ENCODE data around the gene RIMBP2.

Gene RIMBP2

GRCh38 chr12:130413909-130414308 is 302.2 kb downstream of the RIMBP2 start:
- H3K4me3 Mint-ChIP-seq = no peak overlapping the region
- H3K9me3 Mint-ChIP-seq = no peaks in the 10 kb centered on the region
- H3K36me3 Mint-ChIP-seq (ENCODE audit: low read depth) = no peaks in the 10 kb centered on the region
- H3K27me3 Mint-ChIP-seq = peaks cover 3% of the 10 kb centered on the region
- no peak overlapping the region for H3K27ac Mint-ChIP-seq
- H3K4me1 Mint-ChIP-seq (ENCODE audit: low read depth) = no peaks in the 10 kb centered on the region

- H3K4me1 Mint-ChIP-seq (ENCODE audit: low read depth) = no peaks in the 10 kb centered on the region
- no peak overlapping the region for H3K27ac Mint-ChIP-seq
- no peaks in the 10 kb centered on the region for H3K9me3 Mint-ChIP-seq
- no peak overlapping the region for H3K4me3 Mint-ChIP-seq
- H3K27me3 Mint-ChIP-seq = peaks cover 3% of the 10 kb centered on the region
- H3K36me3 Mint-ChIP-seq (ENCODE audit: low read depth) = no peaks in the 10 kb centered on the region
Observed at GRCh38 chr12:130412384-130412783, 303.7 kb downstream of the RIMBP2 start.

- Mint-ChIP-seq H3K4me1 (ENCODE audit: low read depth) (no peaks in the 10 kb centered on the region), H3K4me3 (no peak overlapping the region), H3K36me3 (ENCODE audit: low read depth) (no peaks in the 10 kb centered on the region), H3K27ac (no peak overlapping the region), H3K27me3 (peaks cover 4% of the 10 kb centered on the region), H3K9me3 (no peaks in the 10 kb centered on the region)
Observed at GRCh38 chr12:130405332-130405731, 310.8 kb downstream of the RIMBP2 start.

GRCh38 chr12:130401703-130402102 is 314.4 kb downstream of the RIMBP2 start:
- Mint-ChIP-seq H3K4me3 (no peak overlapping the region), H3K4me1 (ENCODE audit: low read depth) (no peaks in the 10 kb centered on the region), H3K27ac (no peak overlapping the region)

GRCh38 chr12:130398100-130398848 is 317.8 kb downstream of the RIMBP2 start:
- Mint-ChIP-seq H3K27me3 (no peaks in the 10 kb centered on the region), H3K4me3 (no peak overlapping the region), H3K27ac (no peak overlapping the region), H3K36me3 (ENCODE audit: low read depth) (no peaks in the 10 kb centered on the region), H3K9me3 (no peaks in the 10 kb centered on the region), H3K4me1 (ENCODE audit: low read depth) (no peaks in the 10 kb centered on the region)

More at GRCh38 chr12:130401703-130402102, 314.4 kb downstream of the RIMBP2 start:
- Mint-ChIP-seq H3K9me3 (no peaks in the 10 kb centered on the region), H3K36me3 (ENCODE audit: low read depth) (no peaks in the 10 kb centered on the region), H3K27me3 (peaks cover 4% of the 10 kb centered on the region)

GRCh38 chr12:130396667-130397066 is 319.4 kb downstream of the RIMBP2 start:
- Mint-ChIP-seq H3K4me3 (no peak overlapping the region), H3K27me3 (no peaks in the 10 kb centered on the region), H3K36me3 (ENCODE audit: low read depth) (no peaks in the 10 kb centered on the region), H3K4me1 (ENCODE audit: low read depth) (no peaks in the 10 kb centered on the region), H3K27ac (no peak overlapping the region), H3K9me3 (no peaks in the 10 kb centered on the region)

- H3K4me1 Mint-ChIP-seq (ENCODE audit: low read depth) = no peaks in the 10 kb centered on the region
- no peak overlapping the region for H3K4me3 Mint-ChIP-seq
- no peaks in the 10 kb centered on the region for H3K36me3 Mint-ChIP-seq (ENCODE audit: low read depth)
- no peak overlapping the region for H3K27ac Mint-ChIP-seq
- no peaks in the 10 kb centered on the region for H3K9me3 Mint-ChIP-seq
- no peaks in the 10 kb centered on the region for H3K27me3 Mint-ChIP-seq
Observed at GRCh38 chr12:130394906-130395305, 321.2 kb downstream of the RIMBP2 start.

- Mint-ChIP-seq H3K36me3 (ENCODE audit: low read depth) (no peaks in the 10 kb centered on the region), H3K4me1 (ENCODE audit: low read depth) (no peaks in the 10 kb centered on the region), H3K27me3 (no peaks in the 10 kb centered on the region), H3K27ac (no peak overlapping the region), H3K4me3 (no peak overlapping the region), H3K9me3 (peaks cover 5% of the 10 kb centered on the region)
Observed at GRCh38 chr12:130391186-130391585, 324.9 kb downstream of the RIMBP2 start.

GRCh38 chr12:130385193-130385592 is 330.9 kb downstream of the RIMBP2 start:
- H3K36me3 Mint-ChIP-seq (ENCODE audit: low read depth) = no peaks in the 10 kb centered on the region
- peaks cover 4% of the 10 kb centered on the region for H3K27me3 Mint-ChIP-seq
- no peaks in the 10 kb centered on the region for H3K4me1 Mint-ChIP-seq (ENCODE audit: low read depth)
- no peak overlapping the region for H3K27ac Mint-ChIP-seq
- H3K9me3 Mint-ChIP-seq = peaks cover 18% of the 10 kb centered on the region
- no peak overlapping the region for H3K4me3 Mint-ChIP-seq

GRCh38 chr12:130384234-130384633 is 331.9 kb downstream of the RIMBP2 start:
- H3K27me3 Mint-ChIP-seq = peaks cover 4% of the 10 kb centered on the region
- H3K4me3 Mint-ChIP-seq = no peak overlapping the region
- no peaks in the 10 kb centered on the region for H3K4me1 Mint-ChIP-seq (ENCODE audit: low read depth)
- no peaks in the 10 kb centered on the region for H3K36me3 Mint-ChIP-seq (ENCODE audit: low read depth)
- no peak overlapping the region for H3K27ac Mint-ChIP-seq
- H3K9me3 Mint-ChIP-seq = peaks cover 18% of the 10 kb centered on the region

GRCh38 chr12:130382818-130383217 is 333.3 kb downstream of the RIMBP2 start:
- Mint-ChIP-seq H3K36me3 (ENCODE audit: low read depth) (no peaks in the 10 kb centered on the region), H3K4me3 (no peak overlapping the region), H3K27me3 (peaks cover 4% of the 10 kb centered on the region), H3K9me3 (peaks cover 13% of the 10 kb centered on the region), H3K4me1 (ENCODE audit: low read depth) (no peaks in the 10 kb centered on the region), H3K27ac (no peak overlapping the region)

GRCh38 chr12:130375296-130376287 is 340.5 kb downstream of the RIMBP2 start:
- no peak overlapping the region for H3K27ac Mint-ChIP-seq
- H3K4me3 Mint-ChIP-seq = no peak overlapping the region
- H3K4me1 Mint-ChIP-seq (ENCODE audit: low read depth) = no peaks in the 10 kb centered on the region
- H3K36me3 Mint-ChIP-seq (ENCODE audit: low read depth) = no peaks in the 10 kb centered on the region
- H3K27me3 Mint-ChIP-seq = peaks cover 5% of the 10 kb centered on the region
- no peaks in the 10 kb centered on the region for H3K9me3 Mint-ChIP-seq

- no peak overlapping the region for H3K27ac Mint-ChIP-seq
- H3K36me3 Mint-ChIP-seq (ENCODE audit: low read depth) = no peaks in the 10 kb centered on the region
- peaks cover 5% of the 10 kb centered on the region for H3K27me3 Mint-ChIP-seq
- H3K4me3 Mint-ChIP-seq = no peak overlapping the region
- no peaks in the 10 kb centered on the region for H3K4me1 Mint-ChIP-seq (ENCODE audit: low read depth)
- no peaks in the 10 kb centered on the region for H3K9me3 Mint-ChIP-seq
Observed at GRCh38 chr12:130374083-130374482, 342.0 kb downstream of the RIMBP2 start.

- no peak overlapping the region for H3K4me3 Mint-ChIP-seq
- no peak overlapping the region for H3K27ac Mint-ChIP-seq
- peaks cover 8% of the 10 kb centered on the region for H3K27me3 Mint-ChIP-seq
- no peaks in the 10 kb centered on the region for H3K36me3 Mint-ChIP-seq (ENCODE audit: low read depth)
- H3K4me1 Mint-ChIP-seq (ENCODE audit: low read depth) = no peaks in the 10 kb centered on the region
- no peaks in the 10 kb centered on the region for H3K9me3 Mint-ChIP-seq
Observed at GRCh38 chr12:130372936-130373335, 343.2 kb downstream of the RIMBP2 start.

- H3K9me3 Mint-ChIP-seq = no peaks in the 10 kb centered on the region
- H3K4me1 Mint-ChIP-seq (ENCODE audit: low read depth) = no peaks in the 10 kb centered on the region
- no peak overlapping the region for H3K4me3 Mint-ChIP-seq
- peaks cover 3% of the 10 kb centered on the region for H3K27me3 Mint-ChIP-seq
- no peak overlapping the region for H3K27ac Mint-ChIP-seq
- no peaks in the 10 kb centered on the region for H3K36me3 Mint-ChIP-seq (ENCODE audit: low read depth)
Observed at GRCh38 chr12:130371296-130371695, 344.8 kb downstream of the RIMBP2 start.
